ENCODE measurements around the gene SYP.

DNA sequence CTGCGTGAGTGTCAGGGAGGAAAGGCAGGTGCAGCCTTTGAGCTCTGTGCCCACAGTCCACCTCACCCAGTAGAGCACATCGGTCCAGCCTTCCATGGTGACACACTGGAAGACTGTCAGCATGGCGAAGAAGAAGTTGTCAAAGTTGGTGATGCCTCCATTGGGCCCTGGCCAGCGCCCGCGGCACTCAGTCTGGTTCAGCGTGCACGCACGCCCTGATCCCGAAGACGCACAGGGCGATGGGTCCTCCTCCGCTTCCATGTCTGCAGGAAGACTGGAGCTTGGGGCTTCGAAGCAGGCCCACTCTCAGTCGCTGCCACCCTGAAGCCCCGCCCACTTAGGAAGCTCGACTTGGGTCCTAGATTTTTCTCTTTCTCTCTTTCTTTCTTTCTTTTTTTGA lies 28.2 kb upstream of the SYP start:
- TF ChIP-seq CTCF (IDR thresholded peaks at IDR 0.05) = no peak
- no peak for TF ChIP-seq EZH2 (IDR thresholded peaks at IDR 0.05; ENCODE audit: borderline replicate concordance, insufficient read depth, low read depth, low read length, poor library complexity, severe bottlenecking)

Data from B cell (primary cell).